Liver (tissue), 3 donors: ENCODE measurements around the gene AWAT2.

Experiments used
- HNF4G ChIP-seq: IDR thresholded peaks from 2 replicates; pipeline ENCODE4 v1.6.1; 2016; ENCODE audit warnings: antibody characterized with exemption
- RAD21 ChIP-seq, 2 donors: IDR thresholded peaks; 2 replicates each; pipeline ENCODE4 v1.6.1; 2016; ENCODE audit warnings: antibody characterized with exemption in 2 of 2, mild to moderate bottlenecking in 2 of 2
- REST ChIP-seq: IDR thresholded peaks from 2 replicates; pipeline ENCODE4 v1.6.1; 2016; ENCODE audit warnings: antibody characterized with exemption, mild to moderate bottlenecking
- RXRA ChIP-seq, 2 donors: IDR thresholded peaks; 2 replicates each; pipeline ENCODE4 v1.6.1; 2017 to 2018; ENCODE audit warnings: antibody characterized with exemption in 2 of 2, mild to moderate bottlenecking in 1 of 2
- SP1 ChIP-seq: IDR thresholded peaks from 2 replicates; pipeline ENCODE4 v1.6.1; 2018; ENCODE audit warnings: antibody characterized with exemption, mild to moderate bottlenecking
- TAF1 ChIP-seq: conservative IDR thresholded peaks from 2 replicates; pipeline ENCODE4 v1.6.1; 2016; ENCODE audit warnings: antibody characterized with exemption, mild to moderate bottlenecking
- YY1 ChIP-seq: IDR thresholded peaks from 2 replicates; pipeline ENCODE4 v1.6.1; 2016; ENCODE audit warnings: antibody characterized with exemption, mild to moderate bottlenecking
- ZBTB33 ChIP-seq: IDR thresholded peaks from 2 replicates; pipeline ENCODE4 v1.6.1; 2016; ENCODE audit warnings: antibody characterized with exemption
- TF ChIP-seq, protein P1 (sequence below): fragments of 150-350 bp; IDR thresholded peaks from 2 replicates; pipeline ENCODE4 v1.5.1; 2017; ENCODE audit warnings: improper control_type of control experiment, low read depth, low read length; ENCODE audit not compliant: missing input control
- TF ChIP-seq, protein P2 (sequence below): IDR thresholded peaks from 2 replicates; pipeline ENCODE4 v1.6.1; 2016; ENCODE audit warnings: antibody characterized with exemption
- donor health status: healthy.
- donor health status: healthy.

DNA sequence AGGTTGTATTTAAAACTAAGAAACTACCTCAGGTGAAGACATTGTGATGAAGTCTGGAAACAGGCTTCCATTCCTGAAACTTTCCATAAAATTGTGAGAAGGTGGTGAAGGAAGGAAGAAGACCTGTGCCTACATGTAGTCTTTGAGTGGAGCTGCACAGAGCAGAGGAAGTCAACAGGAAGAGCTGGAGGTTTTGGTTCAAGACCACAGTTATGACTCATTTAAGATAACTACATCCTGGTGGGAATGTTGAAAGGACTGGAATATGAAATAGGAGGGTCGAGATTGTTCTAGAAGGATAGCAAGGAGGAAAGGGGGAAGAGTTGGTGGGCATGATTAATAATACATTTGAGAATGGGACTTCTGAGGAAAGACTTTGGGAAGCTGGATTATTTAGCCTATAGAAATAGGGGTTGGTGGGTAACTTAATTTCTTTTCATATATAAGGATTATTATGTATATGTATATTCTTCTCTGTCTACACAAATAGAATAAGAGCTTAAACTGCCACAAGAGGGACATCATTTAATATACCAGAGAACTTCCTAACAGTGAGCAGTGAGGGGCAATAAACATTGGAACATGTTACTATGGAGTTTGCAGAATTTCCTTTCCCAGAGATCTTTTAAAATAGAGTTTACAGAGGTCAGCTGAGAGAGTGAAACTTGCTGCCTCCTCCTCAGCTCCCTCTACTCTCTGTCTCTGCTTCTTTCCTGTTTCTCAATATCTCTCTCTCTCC is 23.5 kb downstream of the AWAT2 start:
- TF ChIP-seq, protein P1, sequence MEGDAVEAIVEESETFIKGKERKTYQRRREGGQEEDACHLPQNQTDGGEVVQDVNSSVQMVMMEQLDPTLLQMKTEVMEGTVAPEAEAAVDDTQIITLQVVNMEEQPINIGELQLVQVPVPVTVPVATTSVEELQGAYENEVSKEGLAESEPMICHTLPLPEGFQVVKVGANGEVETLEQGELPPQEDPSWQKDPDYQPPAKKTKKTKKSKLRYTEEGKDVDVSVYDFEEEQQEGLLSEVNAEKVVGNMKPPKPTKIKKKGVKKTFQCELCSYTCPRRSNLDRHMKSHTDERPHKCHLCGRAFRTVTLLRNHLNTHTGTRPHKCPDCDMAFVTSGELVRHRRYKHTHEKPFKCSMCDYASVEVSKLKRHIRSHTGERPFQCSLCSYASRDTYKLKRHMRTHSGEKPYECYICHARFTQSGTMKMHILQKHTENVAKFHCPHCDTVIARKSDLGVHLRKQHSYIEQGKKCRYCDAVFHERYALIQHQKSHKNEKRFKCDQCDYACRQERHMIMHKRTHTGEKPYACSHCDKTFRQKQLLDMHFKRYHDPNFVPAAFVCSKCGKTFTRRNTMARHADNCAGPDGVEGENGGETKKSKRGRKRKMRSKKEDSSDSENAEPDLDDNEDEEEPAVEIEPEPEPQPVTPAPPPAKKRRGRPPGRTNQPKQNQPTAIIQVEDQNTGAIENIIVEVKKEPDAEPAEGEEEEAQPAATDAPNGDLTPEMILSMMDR, result no peak
- TF ChIP-seq, protein P2, sequence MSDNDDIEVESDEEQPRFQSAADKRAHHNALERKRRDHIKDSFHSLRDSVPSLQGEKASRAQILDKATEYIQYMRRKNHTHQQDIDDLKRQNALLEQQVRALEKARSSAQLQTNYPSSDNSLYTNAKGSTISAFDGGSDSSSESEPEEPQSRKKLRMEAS, result no peak
- TF ChIP-seq RAD21 (IDR thresholded peaks at IDR 0.05) (no peak), RXRA (IDR thresholded peaks at IDR 0.05) (no peak), REST (no peak), SP1 (no peak), HNF4G (no peak), TAF1 (no peak), YY1 (no peak), ZBTB33 (no peak)
